Left renal pelvis (tissue), 4 donors: ENCODE data around the gene ATF3. TPM values are rescaled to one million over a fixed set of nuclear protein-coding genes. Genes with fewer than 3 reads are reported as not detected.

Experiments used
- DNase-seq, 4 donors: peaks; one replicate each; pipeline ENCODE4 v3.0.0-alpha.2; 2013; ENCODE audit warnings: low read depth in 4 of 4, low spot score in 3 of 4
- polyA plus RNA-seq, 4 donors: library from polyadenylated mRNA; unstranded; fragments of 120-200 nt; gene quantifications; one replicate each; pipeline ENCODE4 v1.2.1, GENCODE V29; 2013; ENCODE audit not compliant: insufficient read length in 4 of 4

Gene ATF3
- polyA plus RNA-seq, 4 donors = 7.3 to 77.3 (median 14.3) TPM

DNA sequence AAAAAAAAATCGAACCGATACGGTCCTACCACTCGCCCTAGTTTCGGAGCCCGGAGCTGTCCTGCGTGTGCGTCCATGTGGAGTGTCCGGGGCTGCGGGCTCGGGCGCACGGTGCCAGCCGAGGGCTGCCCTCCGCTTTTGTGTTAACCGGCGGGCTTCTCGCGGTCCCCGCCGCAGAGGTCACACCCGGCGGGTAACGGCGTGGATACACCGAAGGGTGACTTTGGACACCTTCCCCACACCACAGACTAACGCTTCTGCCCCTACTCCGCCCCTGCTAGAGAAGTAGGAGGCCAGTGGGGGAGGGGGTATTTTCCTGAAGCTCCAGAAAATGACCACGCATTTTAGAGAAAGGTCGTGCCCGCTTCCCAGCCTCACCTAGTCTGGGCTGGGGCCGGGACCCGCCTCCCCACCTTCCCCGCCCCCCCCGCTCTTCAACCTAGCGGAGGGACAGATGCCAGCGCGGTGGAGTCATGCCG lies 609 bp upstream of the ATF3 start:
- no peak for DNase-seq

DNA sequence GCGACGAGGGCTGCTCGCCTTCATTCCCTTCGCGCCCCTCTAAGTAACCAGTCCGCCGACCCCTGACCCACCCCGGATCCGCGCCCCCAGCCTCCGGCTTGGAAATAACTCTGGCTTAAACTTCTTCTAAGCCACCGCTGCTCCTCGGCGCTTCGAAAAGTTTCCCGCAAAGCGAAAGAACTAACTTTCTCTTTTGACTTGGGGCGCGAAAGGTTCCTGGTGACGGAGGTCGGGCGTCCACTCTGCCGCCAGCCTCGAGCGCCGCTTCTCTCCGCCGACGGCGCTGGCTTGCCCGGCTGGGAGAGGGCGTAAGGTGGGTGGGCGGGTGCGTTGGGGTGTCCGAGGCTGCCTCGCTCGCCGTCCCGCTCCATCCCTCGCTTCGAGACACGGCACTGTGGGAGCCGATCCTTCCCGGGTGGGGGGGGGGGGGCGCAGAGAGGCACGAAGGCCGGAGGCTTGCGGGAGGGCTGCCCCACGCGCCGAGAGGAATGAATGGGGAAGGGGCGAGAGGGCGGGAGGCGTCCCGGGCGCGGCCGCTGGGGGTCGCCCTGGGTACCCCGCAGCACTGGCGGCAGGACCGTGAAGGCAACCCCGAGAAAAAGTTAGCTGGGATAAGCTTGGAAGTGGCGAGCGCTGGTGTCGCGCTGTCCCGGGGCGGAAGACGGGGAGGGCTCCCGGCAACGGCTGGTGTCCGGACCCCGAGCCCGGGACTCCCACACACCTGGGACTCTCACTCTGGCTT lies 569 bp downstream of the ATF3 start:
- DNase-seq = peak in 1 of 4 donors; percentile 24

DNA sequence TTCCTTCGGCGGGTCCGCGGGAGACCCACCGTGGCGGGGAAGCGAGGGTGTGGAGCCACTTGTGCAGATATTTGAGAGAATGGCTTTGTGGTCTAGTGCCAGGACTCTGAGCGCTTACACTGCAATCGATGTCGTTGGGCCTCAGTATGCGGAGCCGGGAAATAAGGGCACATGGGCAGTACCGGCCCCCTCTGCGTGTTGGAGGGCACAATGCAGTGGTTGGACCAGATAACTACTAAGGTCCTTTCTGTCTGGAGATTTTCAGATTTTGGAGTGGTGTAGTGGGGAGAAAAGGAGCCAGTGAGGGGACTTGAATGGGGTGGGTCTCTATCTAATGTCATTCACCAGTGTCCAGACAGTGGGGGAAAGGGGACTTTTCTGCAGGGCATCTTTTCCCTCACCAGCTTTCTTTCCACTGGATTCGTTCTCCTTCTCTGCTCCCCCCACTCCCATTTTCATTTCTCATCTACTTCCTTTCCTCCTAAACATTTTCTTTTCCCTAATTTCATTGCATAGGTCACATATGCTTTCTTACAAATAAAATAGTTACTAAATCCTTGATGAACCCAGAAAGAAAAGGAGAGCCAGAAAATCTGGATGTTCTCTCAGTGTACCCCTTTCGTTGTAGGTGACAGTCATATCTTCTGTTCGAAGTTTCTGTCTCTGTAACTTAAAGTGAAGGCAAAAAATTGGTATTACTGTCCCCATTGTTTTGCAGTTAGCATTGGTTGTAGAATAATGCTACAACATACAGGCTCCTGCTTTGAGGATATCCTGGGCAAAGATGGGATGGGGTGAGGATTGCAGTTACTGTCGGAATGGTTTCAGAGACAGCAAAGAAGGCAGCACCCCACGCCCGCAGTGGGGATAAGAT lies 1.4 kb downstream of the ATF3 start:
- DNase-seq = no peak

DNA sequence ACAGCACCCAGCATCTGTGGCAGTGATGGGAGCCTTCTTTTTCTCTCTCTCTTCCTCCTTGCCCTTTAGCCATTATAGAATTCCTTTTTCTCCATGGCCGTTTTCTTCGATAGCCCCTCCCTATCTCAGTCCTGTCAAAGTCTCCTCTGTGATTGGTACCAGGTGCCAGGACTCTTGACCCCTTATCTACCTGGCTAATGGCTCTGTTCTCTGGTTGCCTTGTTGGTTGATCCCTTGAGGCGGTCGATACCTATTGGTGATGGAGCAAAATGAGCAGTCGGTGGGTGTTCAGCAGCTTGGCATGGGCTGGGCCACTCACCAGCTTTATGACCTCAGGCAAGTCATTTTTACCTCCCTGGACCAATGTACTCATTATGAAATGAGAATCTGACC lies 2.0 kb downstream of the ATF3 start:
- no peak for DNase-seq

DNA sequence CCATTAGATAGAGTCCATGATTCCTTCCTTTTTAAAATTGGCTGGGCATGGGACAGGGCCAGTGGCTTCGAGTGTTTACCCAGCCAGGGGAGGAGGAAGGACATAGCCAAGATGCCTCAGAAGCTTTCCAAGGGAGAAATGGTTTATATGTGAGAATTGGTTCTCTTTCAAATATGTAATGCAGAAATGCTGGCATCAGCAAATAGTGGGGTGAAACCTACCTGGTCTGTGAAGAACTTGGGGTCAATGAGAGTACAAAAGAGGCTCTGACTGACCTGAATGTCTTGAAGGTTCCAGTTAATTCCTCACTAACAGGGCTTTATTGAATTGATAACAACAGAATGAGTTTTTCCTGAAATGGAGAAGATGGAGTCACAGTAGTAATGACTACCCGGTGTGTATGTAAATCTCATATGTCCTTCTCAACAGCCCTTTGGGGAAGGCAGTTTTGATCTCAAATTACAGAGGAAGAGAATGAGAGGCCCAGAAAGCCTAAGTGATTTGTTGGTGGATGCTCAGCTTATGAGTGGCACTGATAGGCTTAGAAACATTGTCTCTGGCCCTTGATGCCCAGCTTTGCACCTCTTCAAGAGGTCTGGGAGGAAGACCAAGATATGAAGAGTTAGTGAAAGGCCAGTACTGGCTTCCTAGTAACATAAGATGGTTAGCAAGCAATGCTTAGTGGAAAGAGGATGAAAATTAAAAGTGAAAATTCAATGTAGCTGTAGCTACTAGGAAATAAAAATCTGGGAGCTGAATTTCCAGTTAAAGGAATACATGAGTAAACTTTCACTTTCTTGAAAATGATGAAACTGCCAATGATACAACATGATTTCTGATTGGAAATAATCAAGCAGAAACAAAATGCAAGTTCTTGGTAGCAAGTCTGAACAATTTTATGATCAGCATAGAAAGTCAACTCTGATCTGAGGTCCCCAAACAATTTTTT lies 2.7 kb downstream of the ATF3 start:
- DNase-seq = no peak

DNA sequence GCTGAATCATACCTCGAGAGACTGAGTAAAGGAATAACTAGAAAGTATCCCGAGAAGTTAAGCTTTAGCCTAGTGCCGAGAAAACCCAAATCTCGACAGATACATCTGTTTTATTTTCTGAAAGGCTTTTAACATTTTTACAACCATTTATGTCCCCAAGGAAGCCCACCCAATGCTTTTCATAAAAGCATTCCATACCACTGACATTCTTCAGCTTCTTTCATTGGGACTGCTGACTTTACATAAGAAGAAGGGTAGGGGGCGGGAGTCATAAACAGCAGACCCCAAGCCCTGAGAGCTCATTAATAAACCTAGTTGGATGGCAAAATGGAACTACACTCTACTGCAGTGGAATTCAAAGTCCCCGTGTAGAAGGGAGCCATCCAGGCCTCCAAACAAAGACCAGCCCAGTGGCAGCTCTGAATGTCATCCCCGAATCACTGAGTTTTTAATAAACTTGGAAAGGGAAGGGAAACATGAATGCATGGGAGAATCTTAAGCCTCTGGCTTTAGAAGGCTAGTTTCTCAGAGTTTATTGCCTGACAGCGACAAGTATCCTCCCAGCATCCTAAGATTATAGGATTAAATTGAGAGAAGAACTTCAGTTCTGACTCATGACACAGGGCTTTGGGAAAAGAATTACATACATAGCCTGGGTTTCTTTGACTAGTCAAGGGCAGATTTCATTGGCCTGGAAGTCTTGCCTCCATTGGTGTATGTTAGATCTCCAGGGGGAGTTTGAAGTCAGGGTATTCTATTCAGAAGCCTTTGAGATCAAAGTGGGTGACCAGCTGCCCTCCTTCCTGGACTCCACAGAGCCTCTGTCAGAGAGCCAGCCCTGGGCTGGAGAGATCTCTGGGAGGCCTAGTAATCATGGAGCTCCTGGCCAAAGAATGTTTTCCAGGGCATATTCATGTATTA lies 3.7 kb downstream of the ATF3 start:
- no peak for DNase-seq

DNA sequence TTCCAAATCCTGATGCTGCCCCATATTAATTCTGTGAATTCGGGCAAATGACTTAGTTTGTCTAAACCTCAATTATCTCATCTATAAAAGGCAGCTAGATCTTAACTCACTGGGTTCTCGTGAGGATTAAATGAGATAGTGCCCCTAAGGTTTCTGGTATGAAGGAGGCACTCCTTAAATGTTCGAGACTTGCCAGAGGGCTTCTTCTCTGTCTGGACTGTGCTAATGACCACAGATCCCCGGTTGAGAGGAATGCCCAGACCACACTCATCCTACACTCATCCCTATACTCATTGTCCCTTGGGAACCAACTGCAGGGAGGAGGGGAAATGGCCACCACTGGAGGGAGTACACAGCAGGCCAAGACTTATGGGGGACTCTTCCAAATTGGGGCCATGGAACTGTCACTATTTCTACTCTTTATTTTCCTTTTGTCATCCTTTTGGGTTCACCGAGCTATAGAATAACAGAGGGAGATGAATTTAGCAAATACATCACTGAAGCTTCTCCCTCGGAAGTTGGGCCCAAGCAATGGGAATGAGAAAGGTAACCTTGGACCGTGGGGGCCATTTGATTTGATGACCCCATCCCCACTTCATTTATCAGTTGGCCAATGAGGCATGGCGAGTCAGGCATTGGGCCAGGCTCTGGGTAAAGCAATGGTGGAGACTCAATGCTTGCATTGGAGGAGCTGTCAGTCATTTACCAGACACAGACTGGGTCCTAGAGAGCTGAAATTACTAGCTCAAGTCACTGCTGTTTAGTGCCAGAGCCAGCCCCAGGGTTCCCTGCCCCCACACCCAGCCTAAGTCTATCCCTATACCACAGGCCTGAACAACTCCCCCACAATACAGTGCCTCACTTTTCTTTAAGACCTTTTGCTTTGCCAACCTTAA lies 5.1 kb downstream of the ATF3 start:
- no peak for DNase-seq

DNA sequence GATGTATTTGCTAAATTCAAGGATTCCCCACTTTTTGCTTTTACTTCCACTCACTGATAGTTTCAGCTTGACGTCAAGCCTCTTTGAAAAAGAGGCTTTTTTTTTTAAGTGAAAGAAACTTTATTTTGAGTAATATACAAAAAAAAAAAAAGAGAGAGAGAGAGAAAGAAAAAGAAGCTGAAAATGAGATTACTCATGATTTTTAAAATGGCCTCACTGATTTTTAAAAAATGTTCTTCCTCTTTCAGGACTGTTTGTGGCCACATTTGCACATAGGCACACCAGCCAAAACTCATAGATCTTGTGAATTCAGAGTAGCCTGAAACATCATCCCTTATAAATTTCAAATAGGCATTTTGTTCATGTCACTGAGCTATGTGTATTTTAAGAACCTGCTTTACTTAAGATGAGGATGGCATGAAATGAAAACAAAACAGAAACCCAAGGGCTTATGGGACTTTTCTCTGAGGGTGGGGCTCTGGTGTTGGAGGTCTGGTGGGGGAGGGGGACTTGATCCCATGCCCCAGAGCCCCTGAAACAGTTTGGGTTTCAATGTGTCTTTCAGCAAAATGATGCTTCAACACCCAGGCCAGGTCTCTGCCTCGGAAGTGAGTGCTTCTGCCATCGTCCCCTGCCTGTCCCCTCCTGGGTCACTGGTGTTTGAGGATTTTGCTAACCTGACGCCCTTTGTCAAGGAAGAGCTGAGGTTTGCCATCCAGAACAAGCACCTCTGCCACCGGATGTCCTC lies 6.1 kb downstream of the ATF3 start:
- DNase-seq = no peak

DNA sequence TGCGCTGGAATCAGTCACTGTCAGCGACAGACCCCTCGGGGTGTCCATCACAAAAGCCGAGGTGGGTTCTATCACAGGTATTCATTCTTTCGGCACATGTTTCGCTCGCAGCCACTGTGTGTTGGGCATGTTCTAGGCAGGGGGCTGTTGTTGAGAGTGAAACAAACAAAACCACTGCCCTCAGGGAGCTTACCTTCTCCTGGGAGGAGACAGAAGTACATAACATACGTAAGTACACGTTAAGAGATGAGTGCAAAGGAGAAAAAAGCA lies 6.6 kb downstream of the ATF3 start:
- no peak for DNase-seq

DNA sequence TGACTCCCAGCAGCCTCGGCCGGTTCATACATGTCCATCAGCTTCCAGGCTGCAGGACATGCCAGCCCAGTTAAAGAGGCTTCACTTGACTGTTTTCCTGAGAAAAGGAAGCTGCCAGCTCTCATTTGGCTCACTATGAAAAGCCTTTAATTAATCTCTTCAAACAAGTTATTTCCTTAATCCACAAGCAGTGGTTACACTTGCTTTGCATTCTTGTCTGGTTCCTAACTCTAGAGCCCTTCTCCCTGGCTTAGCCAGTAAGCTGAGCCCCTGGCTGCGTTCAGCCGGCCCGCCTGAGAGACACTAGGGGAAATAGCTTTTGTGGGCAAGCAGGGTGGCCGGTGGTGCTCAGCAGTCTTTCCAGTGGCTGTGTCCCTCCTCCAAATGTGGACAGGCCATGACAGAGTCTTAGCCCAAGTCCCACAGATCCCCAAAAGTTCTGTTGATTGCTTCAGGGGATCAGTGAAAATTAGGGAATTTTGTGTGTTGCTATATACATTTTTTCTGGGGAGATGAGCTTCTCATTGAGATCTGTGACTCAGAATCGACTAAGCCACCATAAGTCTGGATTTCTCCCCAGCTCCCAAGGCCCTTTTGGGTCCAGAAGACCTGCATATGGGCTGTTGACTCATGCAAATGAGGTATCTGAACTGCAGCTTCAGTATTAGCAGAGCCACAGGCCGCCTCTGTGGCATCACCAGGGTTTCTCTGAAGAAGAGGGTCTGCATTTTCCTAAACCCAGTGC lies 10.1 kb downstream of the ATF3 start:
- DNase-seq = no peak

DNA sequence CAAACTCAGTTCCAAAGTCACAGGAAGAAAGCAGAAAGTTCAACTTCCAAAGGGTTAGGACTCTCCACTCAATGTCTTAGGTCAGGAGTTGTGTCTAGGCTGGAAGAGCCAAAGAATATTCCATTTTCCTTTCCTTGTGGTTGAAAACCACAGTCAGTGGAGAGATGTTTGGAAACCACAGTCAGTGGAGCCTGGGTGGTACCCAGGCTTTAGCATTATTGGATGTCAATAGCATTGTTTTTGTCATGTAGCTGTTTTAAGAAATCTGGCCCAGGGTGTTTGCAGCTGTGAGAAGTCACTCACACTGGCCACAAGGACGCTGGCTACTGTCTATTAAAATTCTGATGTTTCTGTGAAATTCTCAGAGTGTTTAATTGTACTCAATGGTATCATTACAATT lies 11.7 kb downstream of the ATF3 start:
- DNase-seq = no peak

DNA sequence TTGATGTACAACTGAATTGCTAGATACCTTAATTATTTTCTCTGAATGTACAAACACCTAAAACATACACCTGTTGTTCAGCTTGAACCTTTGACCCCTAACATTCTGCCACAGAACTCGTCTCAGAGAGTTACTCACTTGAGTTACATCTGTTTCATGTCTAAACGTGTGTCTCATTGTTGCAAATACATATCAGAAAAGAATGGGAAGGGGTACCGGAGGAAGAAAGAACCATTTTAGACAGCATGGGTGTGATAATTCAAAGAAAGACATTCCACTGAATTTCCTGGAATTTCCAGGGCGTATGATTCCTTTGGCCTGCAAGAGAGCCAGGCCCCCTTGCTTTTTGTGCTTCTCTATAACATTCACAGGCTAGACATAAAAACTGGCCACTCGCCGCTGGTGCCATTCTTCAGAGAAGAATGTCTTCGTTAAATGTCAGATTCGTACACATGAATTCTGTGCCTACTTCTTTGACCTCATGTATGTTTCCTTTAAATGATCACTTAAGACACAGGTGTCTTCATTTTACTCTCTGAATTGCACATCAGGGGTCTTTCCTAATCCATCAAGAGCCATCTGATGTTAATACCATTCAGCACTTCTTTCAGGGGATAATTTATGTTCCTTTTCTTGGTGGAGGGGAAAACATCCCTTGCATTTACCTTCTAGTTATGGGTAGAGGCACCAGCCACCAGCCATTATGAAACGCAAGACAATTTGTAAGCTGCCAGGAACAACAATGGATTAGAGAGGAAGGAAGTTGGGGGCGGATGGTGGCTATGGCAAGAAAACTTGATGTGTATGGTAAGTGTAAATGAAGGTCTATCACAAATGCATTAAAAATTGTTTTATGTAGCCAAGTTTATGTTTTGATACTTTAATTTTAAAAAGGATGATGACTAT lies 12.7 kb downstream of the ATF3 start:
- DNase-seq = no peak

DNA sequence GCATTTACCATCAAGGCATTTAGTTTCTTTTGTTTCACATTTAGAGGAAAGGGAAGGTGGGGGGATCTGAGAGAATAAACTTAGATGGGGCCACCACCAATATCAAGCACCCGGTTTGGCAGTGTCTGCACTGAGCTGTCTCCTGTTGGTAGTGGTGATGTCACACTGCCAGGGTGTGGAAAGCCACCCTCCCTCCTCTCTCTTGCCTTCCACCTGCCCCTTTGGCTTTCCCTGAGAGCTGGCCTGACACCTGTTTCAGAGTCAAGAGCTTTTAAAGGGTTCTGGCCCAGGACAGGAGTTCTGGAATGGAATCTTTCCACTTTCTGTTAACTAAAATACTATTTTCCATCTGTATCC lies 13.4 kb downstream of the ATF3 start:
- no peak for DNase-seq

DNA sequence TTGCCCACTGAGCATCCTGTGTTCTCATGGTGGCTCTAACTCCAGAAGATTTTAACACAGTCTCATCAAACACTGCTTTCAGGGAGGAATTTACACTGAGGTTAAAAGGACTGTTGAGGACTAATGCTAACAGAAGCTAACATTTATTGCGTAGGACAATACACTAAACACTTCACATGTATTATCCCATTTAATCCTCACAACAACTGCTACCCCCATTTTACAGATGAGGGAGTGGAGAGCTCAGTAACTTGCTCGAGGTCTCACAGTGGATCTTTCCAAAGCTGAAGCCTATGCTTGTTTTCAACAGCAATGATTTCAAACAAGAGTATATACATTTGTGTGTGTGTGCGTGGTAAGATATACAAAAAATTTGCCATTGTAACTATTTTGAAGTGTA lies 13.9 kb downstream of the ATF3 start:
- DNase-seq = no peak

DNA sequence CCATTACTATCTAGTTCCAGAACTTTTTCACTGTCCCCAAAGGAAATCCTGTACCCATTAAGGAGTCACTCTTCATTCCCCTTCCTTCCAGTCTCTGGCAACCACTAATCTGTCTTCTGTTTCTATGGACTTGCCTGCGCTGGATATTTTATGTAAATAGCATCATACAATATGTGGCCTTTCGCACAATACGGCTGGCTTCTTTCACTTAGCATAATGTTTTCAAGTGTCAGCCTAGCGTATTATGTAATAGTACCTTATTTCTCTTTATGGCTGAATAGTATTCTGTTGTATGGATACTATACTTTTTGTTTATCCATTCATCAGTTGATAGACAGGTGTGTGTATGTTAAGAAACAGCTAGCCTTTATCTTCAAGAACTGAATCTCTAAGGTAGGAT lies 14.3 kb downstream of the ATF3 start:
- DNase-seq = no peak

DNA sequence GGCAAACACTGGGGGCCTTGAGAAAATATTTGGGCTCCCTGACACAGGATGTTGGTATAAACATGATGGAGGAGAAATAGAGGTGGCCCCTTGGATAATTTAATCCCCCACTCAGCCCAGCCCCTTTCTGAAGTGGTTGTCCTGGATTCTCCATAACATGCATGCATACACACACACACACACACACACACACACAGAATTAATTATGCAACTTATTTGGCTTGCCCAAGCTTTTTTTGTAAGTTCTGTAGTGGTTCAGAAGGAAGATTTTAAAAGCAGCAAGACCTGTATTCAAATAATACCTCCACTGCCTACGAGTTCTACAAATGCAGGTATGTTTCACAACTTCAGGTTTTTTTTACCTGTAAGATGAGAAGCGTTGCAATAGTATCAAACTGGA lies 15.0 kb downstream of the ATF3 start:
- DNase-seq = no peak
